Glutamatergic neuron (in vitro differentiated cells): ENCODE data around the gene ASIC4. TPM values are rescaled to one million over a fixed set of nuclear protein-coding genes. Genes with fewer than 3 reads are reported as not detected.

ENCODE experiments used
- DNase-seq: peaks from one replicate; pipeline ENCODE4 v3.0.0; 2022
- H3K27ac Mint-ChIP-seq: one replicate; pipeline ENCODE4 v1.8.0; 2020; ENCODE audit warnings: mild to moderate bottlenecking, mixed read lengths, inconsistent platforms; ENCODE audit not compliant: unreplicated experiment
- H3K27me3 Mint-ChIP-seq: one replicate; pipeline ENCODE4 v1.8.0; 2020; ENCODE audit warnings: mild to moderate bottlenecking, moderate library complexity, mixed read lengths, inconsistent platforms; ENCODE audit not compliant: unreplicated experiment
- H3K36me3 Mint-ChIP-seq: one replicate; pipeline ENCODE4 v1.8.0; 2020; ENCODE audit warnings: mild to moderate bottlenecking, mixed read lengths, inconsistent platforms; ENCODE audit not compliant: unreplicated experiment
- H3K4me1 Mint-ChIP-seq: one replicate; pipeline ENCODE4 v1.8.0; 2020; ENCODE audit warnings: mild to moderate bottlenecking, low read depth, mixed read lengths, inconsistent platforms; ENCODE audit not compliant: unreplicated experiment
- H3K4me3 Mint-ChIP-seq: one replicate; pipeline ENCODE4 v1.8.0; 2020; ENCODE audit warnings: mild to moderate bottlenecking, mixed read lengths, inconsistent platforms; ENCODE audit not compliant: unreplicated experiment
- H3K9me3 Mint-ChIP-seq: one replicate; pipeline ENCODE4 v1.8.0; 2020; ENCODE audit warnings: mild to moderate bottlenecking, moderate library complexity, mixed read lengths, inconsistent platforms; ENCODE audit not compliant: unreplicated experiment
- total RNA-seq: library from RNA; stranded (reverse); fragmentation: NEBNext Ultra II Directional; extraction: Animal tissue kit (Norgen Biotek cat#: 25700); gene quantifications from one replicate; pipeline ENCODE4 v1.2.1, GENCODE V29; 2021; ENCODE audit not compliant: unreplicated experiment
- TF ChIP-seq, protein P1 (sequence below): fragments of 200-600 bp; sonication (generic); IDR thresholded peaks from one replicate; pipeline ENCODE4 v1.5.0; 2021; ENCODE audit not compliant: partially characterized antibody, unreplicated experiment

ASIC4 gene
- total RNA-seq, 1 donor from 2014 or later = 5.4 TPM

- TF ChIP-seq, protein P1, sequence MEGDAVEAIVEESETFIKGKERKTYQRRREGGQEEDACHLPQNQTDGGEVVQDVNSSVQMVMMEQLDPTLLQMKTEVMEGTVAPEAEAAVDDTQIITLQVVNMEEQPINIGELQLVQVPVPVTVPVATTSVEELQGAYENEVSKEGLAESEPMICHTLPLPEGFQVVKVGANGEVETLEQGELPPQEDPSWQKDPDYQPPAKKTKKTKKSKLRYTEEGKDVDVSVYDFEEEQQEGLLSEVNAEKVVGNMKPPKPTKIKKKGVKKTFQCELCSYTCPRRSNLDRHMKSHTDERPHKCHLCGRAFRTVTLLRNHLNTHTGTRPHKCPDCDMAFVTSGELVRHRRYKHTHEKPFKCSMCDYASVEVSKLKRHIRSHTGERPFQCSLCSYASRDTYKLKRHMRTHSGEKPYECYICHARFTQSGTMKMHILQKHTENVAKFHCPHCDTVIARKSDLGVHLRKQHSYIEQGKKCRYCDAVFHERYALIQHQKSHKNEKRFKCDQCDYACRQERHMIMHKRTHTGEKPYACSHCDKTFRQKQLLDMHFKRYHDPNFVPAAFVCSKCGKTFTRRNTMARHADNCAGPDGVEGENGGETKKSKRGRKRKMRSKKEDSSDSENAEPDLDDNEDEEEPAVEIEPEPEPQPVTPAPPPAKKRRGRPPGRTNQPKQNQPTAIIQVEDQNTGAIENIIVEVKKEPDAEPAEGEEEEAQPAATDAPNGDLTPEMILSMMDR = peak; percentile 84
- Mint-ChIP-seq H3K27me3 (peaks cover 17% of the 10 kb centered on the region), H3K4me3 (peak overlapping the region; percentile 52), H3K9me3 (peaks cover 8% of the 10 kb centered on the region), H3K36me3 (no peaks in the 10 kb centered on the region), H3K27ac (no peak overlapping the region), H3K4me1 (peaks cover 23% of the 10 kb centered on the region)
- DNase-seq = peak; percentile 95
These were observed 16.0 kb downstream of the ASIC4 start for GRCh38 chr2:219530048-219530963.

DNA sequence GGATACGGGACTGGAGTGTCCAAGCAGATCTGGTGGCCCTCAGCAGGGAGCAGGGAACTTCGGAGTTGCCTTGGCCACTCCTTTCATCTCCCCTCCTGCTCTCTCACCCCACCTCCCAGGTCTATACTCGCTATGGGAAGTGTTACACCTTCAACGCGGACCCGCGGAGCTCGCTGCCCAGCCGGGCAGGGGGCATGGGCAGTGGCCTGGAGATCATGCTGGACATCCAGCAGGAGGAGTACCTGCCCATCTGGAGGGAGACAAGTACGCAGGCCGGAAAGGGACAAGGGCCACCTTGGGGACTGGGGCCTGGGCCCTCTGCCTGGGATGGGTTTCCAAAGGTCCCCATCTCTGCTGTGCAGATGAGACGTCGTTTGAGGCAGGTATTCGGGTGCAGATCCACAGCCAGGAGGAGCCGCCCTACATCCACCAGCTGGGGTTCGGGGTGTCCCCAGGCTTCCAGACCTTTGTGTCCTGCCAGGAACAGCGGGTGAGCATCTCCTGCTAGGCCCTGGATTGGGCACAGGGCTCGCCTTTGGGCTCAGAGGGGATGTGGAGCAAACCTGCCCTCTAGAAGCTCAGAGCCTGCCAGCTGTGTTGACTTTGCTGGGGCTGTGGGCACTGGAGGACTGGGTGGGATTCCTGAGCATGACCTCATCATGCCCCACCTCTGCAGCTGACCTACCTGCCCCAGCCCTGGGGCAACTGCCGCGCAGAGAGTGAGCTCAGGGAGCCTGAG, 17.5 kb downstream of the ASIC4 start:
- Mint-ChIP-seq H3K36me3 (no peaks in the 10 kb centered on the region), H3K27me3 (peaks cover 14% of the 10 kb centered on the region), H3K4me1 (peaks cover 15% of the 10 kb centered on the region), H3K27ac (no peak overlapping the region), H3K4me3 (no peak overlapping the region), H3K9me3 (peaks cover 7% of the 10 kb centered on the region)
- TF ChIP-seq, protein P1 = no peak
- DNase-seq = no peak

- Mint-ChIP-seq H3K9me3 (peaks cover 7% of the 10 kb centered on the region), H3K27ac (no peak overlapping the region), H3K4me3 (no peak overlapping the region), H3K4me1 (peaks cover 15% of the 10 kb centered on the region), H3K27me3 (peaks cover 14% of the 10 kb centered on the region), H3K36me3 (no peaks in the 10 kb centered on the region)
- TF ChIP-seq, protein P1 = no peak
- DNase-seq = no peak
These were observed 18.0 kb downstream of the ASIC4 start for GRCh38 chr2:219532378-219532649.

GRCh38 chr2:219533930-219534661, 19.8 kb downstream of the ASIC4 start:
- Mint-ChIP-seq H3K9me3 (peaks cover 9% of the 10 kb centered on the region), H3K4me1 (peaks cover 17% of the 10 kb centered on the region), H3K36me3 (no peaks in the 10 kb centered on the region), H3K27me3 (peaks cover 11% of the 10 kb centered on the region), H3K27ac (no peak overlapping the region), H3K4me3 (no peak overlapping the region)
- DNase-seq = no peak
- TF ChIP-seq, protein P1 = no peak
